ENCODE measurements around the gene PSTPIP1. TPM values are rescaled to one million over a fixed set of nuclear protein-coding genes. Genes with fewer than 3 reads are reported as not detected.

Gene PSTPIP1
- total RNA-seq, 1 experiment from 2014 or later: 1.5 TPM

GRCh38 chr15:76991741-76992645 lies 2.9 kb upstream of the PSTPIP1 start:
- Mint-ChIP-seq H3K27me3 (ENCODE audit: low read depth) (no peaks in the 10 kb centered on the region; the same call in 1 of the 2 replicates), H3K27ac (no peak overlapping the region), H3K4me3 (no peak overlapping the region), H3K9me3 (no peaks in the 10 kb centered on the region), H3K4me1 (peaks cover 9% of the 10 kb centered on the region), H3K36me3 (no peaks in the 10 kb centered on the region)
- ChIA-PET POLR2A (no interaction called here), CTCF (interaction anchor here (1.3 kb wide), 2 partner anchors 19 to 32 kb away, joined by 4 read pairs; no protein-coding TSS in a partner anchor)
- DNase-seq (ENCODE audit: low spot score) (peak; percentile 5), ATAC-seq (no peak)
- no peak for TF ChIP-seq ZNF138 (CRISPR knock-in tag; conservative IDR thresholded peaks at IDR 0.05)
- TF ChIP-seq CBFB (CRISPR knock-in tag; IDR thresholded peaks at IDR 0.05; ENCODE audit: low read depth): no peak
- TF ChIP-seq MXD4 (CRISPR knock-in tag; IDR thresholded peaks at IDR 0.05; ENCODE audit: borderline replicate concordance): no peak
- TF ChIP-seq, protein P1, sequence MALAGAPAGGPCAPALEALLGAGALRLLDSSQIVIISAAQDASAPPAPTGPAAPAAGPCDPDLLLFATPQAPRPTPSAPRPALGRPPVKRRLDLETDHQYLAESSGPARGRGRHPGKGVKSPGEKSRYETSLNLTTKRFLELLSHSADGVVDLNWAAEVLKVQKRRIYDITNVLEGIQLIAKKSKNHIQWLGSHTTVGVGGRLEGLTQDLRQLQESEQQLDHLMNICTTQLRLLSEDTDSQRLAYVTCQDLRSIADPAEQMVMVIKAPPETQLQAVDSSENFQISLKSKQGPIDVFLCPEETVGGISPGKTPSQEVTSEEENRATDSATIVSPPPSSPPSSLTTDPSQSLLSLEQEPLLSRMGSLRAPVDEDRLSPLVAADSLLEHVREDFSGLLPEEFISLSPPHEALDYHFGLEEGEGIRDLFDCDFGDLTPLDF (CRISPR knock-in tag; IDR thresholded peaks at IDR 0.05): no peak
- TF ChIP-seq, protein P2, sequence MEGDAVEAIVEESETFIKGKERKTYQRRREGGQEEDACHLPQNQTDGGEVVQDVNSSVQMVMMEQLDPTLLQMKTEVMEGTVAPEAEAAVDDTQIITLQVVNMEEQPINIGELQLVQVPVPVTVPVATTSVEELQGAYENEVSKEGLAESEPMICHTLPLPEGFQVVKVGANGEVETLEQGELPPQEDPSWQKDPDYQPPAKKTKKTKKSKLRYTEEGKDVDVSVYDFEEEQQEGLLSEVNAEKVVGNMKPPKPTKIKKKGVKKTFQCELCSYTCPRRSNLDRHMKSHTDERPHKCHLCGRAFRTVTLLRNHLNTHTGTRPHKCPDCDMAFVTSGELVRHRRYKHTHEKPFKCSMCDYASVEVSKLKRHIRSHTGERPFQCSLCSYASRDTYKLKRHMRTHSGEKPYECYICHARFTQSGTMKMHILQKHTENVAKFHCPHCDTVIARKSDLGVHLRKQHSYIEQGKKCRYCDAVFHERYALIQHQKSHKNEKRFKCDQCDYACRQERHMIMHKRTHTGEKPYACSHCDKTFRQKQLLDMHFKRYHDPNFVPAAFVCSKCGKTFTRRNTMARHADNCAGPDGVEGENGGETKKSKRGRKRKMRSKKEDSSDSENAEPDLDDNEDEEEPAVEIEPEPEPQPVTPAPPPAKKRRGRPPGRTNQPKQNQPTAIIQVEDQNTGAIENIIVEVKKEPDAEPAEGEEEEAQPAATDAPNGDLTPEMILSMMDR (IDR thresholded peaks at IDR 0.05): no peak

GRCh38 chr15:76993114-76993725 lies 1.7 kb upstream of the PSTPIP1 start:
- TF ChIP-seq ZNF138 (CRISPR knock-in tag; conservative IDR thresholded peaks at IDR 0.05): no peak
- peaks cover 9% of the 10 kb centered on the region for H3K4me1 Mint-ChIP-seq
- DNase-seq (ENCODE audit: low spot score): peak; percentile 2
- no peak for ATAC-seq
- no peak overlapping the region for H3K27ac Mint-ChIP-seq
- CTCF ChIA-PET: interaction anchor here (1.0 to 2.1 kb wide), 2 partner anchors 19 to 23 kb away, joined by 3 to 10 read pairs; no protein-coding TSS in a partner anchor
- H3K9me3 Mint-ChIP-seq: no peaks in the 10 kb centered on the region
- no peak overlapping the region for H3K4me3 Mint-ChIP-seq
- POLR2A ChIA-PET: no interaction called here
- H3K27me3 Mint-ChIP-seq (ENCODE audit: low read depth): no peaks in the 10 kb centered on the region; the same call in 1 of the 2 replicates
- no peaks in the 10 kb centered on the region for H3K36me3 Mint-ChIP-seq

DNA sequence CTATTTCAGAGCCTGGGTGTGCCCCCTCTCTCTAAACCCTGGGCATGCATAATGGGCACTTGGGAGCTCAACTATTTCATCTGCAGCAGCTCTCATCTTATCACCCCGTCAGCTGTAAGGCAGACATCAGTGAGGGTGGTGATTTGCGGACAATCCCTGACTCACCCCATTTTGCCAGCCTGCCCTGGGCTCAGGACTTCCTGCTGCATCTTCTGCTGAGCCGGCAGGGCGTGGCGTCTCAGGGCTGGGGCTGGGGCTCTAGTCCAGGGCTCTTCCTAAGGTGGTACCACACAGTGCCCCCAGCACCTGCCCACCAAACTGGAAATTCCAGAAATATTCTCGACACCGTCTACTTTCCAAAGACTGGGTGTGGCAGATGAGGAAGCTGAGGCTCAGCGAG lies 925 bp upstream of the PSTPIP1 start:
- no peaks in the 10 kb centered on the region; the same call in 1 of the 2 replicates for H3K27me3 Mint-ChIP-seq (ENCODE audit: low read depth)
- no peaks in the 10 kb centered on the region for H3K9me3 Mint-ChIP-seq
- no peaks in the 10 kb centered on the region for H3K36me3 Mint-ChIP-seq
- H3K4me1 Mint-ChIP-seq: peaks cover under 1% of the 10 kb centered on the region
- ChIA-PET CTCF (interaction anchor here (1.0 to 2.1 kb wide), 2 partner anchors 20 to 24 kb away, joined by 3 to 10 read pairs; no protein-coding TSS in a partner anchor), POLR2A (no interaction called here)
- H3K4me3 Mint-ChIP-seq: no peak overlapping the region
- DNase-seq (ENCODE audit: low spot score): peak; percentile 7
- no peak overlapping the region for H3K27ac Mint-ChIP-seq
- no peak for ATAC-seq
- TF ChIP-seq, protein P3, sequence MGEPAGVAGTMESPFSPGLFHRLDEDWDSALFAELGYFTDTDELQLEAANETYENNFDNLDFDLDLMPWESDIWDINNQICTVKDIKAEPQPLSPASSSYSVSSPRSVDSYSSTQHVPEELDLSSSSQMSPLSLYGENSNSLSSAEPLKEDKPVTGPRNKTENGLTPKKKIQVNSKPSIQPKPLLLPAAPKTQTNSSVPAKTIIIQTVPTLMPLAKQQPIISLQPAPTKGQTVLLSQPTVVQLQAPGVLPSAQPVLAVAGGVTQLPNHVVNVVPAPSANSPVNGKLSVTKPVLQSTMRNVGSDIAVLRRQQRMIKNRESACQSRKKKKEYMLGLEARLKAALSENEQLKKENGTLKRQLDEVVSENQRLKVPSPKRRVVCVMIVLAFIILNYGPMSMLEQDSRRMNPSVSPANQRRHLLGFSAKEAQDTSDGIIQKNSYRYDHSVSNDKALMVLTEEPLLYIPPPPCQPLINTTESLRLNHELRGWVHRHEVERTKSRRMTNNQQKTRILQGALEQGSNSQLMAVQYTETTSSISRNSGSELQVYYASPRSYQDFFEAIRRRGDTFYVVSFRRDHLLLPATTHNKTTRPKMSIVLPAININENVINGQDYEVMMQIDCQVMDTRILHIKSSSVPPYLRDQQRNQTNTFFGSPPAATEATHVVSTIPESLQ (CRISPR knock-in tag; IDR thresholded peaks at IDR 0.05): no peak
- no peak for TF ChIP-seq ZNF219 (CRISPR knock-in tag; IDR thresholded peaks at IDR 0.05; ENCODE audit: borderline replicate concordance)
- no peak for TF ChIP-seq SP1 (CRISPR knock-in tag; conservative IDR thresholded peaks at IDR 0.05)
- TF ChIP-seq, protein P4, sequence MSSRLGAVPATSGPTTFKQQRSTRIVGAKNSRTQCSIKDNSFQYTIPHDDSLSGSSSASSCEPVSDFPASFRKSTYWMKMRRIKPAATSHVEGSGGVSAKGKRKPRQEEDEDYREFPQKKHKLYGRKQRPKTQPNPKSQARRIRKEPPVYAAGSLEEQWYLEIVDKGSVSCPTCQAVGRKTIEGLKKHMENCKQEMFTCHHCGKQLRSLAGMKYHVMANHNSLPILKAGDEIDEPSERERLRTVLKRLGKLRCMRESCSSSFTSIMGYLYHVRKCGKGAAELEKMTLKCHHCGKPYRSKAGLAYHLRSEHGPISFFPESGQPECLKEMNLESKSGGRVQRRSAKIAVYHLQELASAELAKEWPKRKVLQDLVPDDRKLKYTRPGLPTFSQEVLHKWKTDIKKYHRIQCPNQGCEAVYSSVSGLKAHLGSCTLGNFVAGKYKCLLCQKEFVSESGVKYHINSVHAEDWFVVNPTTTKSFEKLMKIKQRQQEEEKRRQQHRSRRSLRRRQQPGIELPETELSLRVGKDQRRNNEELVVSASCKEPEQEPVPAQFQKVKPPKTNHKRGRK (CRISPR knock-in tag; IDR thresholded peaks at IDR 0.05; ENCODE audit: borderline replicate concordance): no peak
- no peak for TF ChIP-seq NFYB (CRISPR knock-in tag; conservative IDR thresholded peaks at IDR 0.05; ENCODE audit: low read depth)
- TF ChIP-seq PRRX2 (CRISPR knock-in tag; IDR thresholded peaks at IDR 0.05): no peak
- TF ChIP-seq ESRRA (CRISPR knock-in tag; IDR thresholded peaks at IDR 0.05; ENCODE audit: borderline replicate concordance): no peak
- TF ChIP-seq HMGA2 (CRISPR knock-in tag; IDR thresholded peaks at IDR 0.05): no peak
- no peak for TF ChIP-seq SMAD3 (CRISPR knock-in tag; IDR thresholded peaks at IDR 0.05; ENCODE audit: borderline replicate concordance)
- no peak for TF ChIP-seq NR1H2 (CRISPR knock-in tag; IDR thresholded peaks at IDR 0.05)
- TF ChIP-seq, protein P5, sequence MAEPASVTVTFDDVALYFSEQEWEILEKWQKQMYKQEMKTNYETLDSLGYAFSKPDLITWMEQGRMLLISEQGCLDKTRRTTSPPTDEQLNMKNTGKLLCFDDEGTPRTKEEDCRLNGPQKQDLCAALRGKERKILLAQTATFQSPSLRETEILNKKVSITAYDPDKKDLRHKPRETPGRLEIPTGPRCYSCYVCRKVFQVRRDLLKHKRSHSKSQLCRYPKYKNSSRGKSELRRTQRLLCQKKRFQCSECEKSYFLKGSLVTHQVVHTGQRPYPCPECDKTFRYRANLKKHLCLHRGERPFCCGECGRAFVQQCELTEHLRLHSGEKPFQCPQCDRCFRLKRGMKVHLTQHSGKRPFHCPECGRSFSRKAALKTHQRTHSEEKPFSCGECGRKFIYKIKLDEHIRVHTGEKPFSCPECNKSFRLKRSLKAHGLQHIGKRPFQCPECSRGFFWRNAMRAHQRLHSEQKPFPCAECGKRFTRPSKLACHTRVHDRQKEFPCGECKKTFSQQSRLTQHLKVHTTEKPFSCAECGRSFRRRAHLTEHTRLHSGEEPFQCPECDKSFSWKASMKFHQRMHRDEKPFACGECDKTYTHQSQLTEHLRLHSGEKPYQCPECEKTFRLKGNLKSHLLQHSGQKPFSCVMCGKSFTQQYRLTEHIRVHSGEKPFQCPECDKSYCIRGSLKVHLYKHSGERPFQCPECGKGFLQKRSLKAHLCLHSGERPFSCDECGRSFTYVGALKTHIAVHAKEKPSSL (CRISPR knock-in tag; conservative IDR thresholded peaks at IDR 0.05): no peak
- no peak for TF ChIP-seq IRF2 (CRISPR knock-in tag; IDR thresholded peaks at IDR 0.05; ENCODE audit: borderline replicate concordance, low read depth)
- TF ChIP-seq SMAD4 (CRISPR knock-in tag; IDR thresholded peaks at IDR 0.05): no peak
- no peak for TF ChIP-seq PREB (CRISPR knock-in tag; IDR thresholded peaks at IDR 0.05; ENCODE audit: borderline replicate concordance)
- TF ChIP-seq MXD4 (CRISPR knock-in tag; IDR thresholded peaks at IDR 0.05; ENCODE audit: borderline replicate concordance): no peak

Data from WTC11 (cell line).